GM19438 (cell line): ENCODE data around the gene RGS14.
A peak's percentile ranks its signal among the peaks of the same experiment; 100 is the strongest.
"Not testable (repeated sequence)": the region's sequence is repeated elsewhere in the genome, so short reads cannot be mapped to it uniquely, and the experiment has no call there.

Source experiments
- ATAC-seq: cut with Tn5 transposase; IDR thresholded peaks from one replicate; pipeline ENCODE4 v1.9.1; 2021; ENCODE audit warnings: low read depth; ENCODE audit not compliant: unreplicated experiment

Gene RGS14

DNA sequence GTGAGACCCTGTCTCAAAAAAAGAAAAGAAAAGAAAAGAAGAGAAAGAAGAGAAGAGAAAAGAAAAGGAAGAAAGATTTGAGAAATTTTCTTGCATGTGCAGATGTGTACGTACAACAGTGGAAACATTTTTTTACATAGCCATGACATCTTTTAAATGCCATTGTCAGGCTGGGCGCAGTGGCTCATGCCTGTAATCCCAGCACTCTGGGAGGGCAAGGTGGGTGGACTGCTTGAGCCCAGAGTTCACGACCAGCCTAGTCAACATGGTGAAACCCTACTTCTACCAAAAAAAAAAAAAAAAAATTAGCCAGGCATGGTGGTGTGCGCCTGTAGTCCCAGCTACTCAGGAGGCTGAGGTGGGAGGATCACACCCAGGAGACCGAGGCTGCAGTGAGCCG, 12.8 kb upstream of the RGS14 start:
- no peak for ATAC-seq

DNA sequence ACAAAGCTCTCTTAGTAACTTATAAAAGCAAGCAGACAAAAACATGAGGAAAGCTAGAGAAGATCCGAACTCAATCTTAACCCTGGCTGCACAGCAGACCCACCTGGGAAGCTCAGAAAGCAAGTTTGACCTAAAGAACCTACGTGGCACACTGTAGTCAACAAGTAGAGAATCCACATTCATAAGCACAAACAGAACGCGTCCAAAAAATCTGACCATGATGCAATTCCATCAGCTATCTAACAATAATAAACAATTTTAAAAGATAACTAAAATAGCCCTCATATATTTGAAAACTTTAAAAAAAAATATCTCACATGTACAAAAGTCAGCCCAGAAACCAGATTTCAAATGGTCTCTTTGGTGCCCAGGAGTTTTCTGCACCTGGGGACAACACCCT, 10.9 kb upstream of the RGS14 start:
- ATAC-seq = no peak

DNA sequence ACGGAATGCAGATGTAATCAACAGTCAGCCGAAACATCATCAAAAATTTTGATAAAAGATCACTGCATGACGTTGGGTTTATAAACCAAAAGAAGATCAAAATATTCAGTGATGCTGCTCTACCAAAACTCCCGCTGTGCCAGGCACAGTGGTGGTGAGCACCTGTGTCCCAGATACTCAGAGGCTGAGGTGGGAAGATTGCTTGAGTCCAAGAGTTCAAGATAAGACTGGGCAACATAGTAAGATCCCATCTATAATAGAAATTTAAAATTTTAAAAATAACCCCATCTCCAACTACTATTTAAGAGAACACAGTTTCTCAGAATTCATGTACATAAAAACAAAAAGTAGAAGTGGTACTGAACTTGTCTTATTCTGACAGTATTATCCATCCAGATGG, 10.0 kb upstream of the RGS14 start:
- no peak for ATAC-seq

DNA sequence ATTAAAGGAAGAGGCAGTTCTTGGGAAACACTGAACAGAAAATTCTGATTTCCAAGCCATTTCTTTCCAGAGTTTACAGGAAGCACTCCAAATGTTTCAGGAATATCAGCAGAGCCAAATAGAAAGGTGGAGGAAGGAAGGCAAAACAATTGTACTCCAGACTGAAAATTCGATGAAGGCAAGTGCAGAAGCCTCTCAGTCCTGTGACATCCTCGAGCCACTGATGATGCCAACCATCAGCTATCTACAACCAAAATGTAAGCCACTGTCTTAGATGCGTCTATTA, 8.4 kb upstream of the RGS14 start:
- no peak for ATAC-seq

DNA sequence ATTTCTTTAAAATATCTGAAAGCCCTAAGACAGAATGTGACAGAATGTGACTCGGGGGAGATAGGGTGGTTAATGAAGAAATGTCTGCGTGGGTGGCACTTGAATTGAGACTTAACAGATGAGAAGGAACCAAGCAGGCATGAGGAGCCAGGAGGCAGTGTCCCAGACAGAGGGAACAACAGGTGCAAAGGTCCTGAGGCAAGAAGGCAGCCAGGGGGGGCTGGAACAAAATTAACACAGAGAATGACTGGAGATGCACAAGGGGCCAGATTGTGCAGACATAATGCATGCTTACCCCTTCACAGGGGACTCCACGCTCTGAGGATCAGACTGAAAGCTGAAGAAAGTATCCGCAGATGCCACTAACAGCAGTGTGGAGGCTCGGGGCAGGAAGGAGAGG, 8.0 kb upstream of the RGS14 start:
- ATAC-seq = no peak

GRCh38 chr5:177350776-177351391, 6.8 kb upstream of the RGS14 start:
- ATAC-seq = no peak

GRCh38 chr5:177351392-177352329, 6.1 kb upstream of the RGS14 start, which contains the start of gene LMAN2:
TSS of gene LMAN2 (minus strand) at chr5:177351668. CDS start at chr5:177351647, 21 bp downstream.
- ATAC-seq = peak; percentile 94

DNA sequence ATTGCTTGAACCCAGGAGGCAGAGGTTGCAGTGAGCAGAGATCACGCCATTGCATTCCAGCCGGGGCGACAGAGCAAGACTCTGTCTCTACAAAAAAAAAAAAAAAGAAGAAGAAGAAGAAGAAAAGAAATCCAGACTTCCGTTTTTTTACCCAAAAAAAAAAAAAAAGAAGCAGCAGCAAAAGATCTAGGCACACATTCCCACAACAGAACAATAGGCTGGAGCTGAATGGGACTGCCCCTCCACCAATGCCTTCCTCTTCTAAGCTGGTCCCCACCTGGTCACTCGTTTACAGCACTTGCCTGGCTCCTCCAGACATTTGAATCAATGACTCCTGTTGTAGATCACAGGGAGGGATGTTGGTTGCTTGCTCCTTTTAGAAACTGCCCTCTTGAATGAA, 4.6 kb upstream of the RGS14 start:
- no peak for ATAC-seq

DNA sequence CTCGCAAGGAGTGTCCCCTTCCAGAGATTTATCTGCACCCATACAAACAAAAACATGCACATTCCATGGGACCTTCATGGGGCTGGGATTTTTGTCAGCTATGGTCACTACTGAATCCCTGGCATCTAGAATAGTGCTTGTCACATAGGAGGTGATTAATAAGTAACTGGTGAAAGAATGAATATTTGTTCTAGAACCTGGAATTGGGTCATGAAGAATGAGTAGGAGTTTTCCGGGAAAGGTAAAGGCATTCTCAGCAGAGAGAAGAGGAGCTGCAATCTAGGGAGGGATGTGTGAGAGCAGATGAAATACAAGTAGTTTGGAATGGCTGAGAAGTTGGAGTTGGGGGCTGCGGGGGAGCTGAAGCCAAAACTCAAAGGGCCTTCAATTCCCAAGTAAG, 3.5 kb upstream of the RGS14 start:
- ATAC-seq = no peak

GRCh38 chr5:177354711-177355110, 3.0 kb upstream of the RGS14 start:
- no peak for ATAC-seq

DNA sequence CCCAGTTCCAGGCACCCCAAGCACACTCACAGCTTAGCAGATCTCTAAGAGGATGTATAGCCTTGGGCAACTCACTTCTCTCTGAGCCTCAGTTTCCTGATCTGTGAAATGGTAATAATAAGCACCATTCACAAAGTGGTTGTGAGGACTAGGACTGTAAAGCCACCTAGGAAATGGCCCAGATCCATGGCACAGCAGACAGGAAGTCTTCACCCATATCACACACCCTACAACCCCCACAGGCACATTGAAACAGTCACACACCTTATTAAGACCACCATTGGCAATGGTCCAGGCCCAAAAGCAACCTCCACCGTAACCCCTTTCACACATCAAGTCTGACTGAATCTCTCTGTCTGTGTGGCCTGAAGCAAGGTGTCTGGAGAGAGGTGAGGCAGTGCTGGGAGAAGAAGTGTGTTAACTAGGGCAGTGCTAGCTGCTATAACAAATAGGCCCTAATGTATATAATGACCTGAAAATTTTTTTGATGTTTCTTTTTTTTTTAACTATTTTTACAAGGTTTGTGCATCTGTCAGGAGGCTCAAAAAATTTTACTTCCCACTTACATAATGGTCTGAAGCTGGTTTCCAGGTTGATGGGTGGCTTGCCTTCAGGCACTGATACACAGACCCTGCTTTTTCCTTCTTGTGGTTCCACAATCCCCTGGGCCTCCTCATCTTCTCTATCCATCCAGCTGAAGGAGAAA, 2.4 kb upstream of the RGS14 start:
- no peak for ATAC-seq

GRCh38 chr5:177355868-177356168, 1.9 kb upstream of the RGS14 start:
- no peak for ATAC-seq

GRCh38 chr5:177356746-177357145, 978 bp upstream of the RGS14 start:
- ATAC-seq = no peak

DNA sequence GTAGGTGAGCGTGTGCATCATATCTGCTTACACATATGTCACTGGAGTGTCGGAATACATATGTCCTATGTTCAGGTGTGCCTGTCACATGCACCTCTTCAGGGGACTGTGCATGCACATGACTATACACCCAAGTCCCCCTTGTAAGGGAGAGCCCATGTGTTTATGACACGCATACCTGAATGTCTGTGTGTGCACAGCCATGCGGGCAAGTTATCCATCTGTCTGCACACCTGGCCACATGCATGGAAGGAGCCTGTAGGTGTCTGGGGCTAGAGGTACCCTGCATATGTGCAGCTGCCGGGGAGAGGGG, 622 bp upstream of the RGS14 start:
- ATAC-seq = no peak

GRCh38 chr5:177358370-177358819, 671 bp downstream of the RGS14 start:
- ATAC-seq = no peak

DNA sequence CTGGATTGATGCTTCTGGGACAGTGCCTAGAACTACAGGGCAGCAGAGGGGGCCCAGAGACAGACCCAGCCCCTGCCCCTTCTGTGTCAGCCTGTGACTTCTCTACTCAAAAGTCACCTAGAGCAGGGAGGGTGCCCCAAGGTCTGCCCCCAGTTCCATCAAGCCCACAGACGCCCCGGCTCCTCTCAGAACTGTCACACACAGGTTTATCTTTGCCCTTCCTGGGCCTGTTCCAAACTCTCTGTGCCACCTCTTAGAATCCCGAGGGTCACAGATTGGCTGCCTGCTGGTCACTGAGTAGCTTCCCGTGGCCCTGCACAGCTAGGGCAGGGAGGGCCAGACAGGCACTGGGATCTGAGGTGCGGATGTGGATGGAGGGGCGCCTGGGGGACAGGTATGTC, 1.7 kb downstream of the RGS14 start:
- no peak for ATAC-seq

DNA sequence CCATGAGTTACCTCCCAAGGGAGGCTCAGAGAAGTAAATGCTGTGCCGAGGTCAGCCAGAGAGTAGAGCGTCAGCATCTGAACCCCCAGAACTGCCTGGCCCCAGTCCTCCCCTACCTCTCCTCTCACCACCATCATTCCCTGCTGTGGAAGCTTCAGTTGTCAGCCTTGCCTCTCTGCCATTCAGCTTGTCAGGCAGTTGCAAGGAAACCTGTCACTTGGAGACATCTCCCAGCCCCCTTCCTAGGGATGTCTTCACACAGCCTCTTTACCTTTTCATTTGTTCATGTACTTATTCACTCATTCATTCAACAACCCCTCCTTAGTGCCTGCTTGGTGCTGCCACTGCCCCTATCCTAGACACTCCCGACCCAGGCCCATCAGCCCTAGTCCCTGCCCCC, 2.1 kb downstream of the RGS14 start:
- no peak for ATAC-seq

DNA sequence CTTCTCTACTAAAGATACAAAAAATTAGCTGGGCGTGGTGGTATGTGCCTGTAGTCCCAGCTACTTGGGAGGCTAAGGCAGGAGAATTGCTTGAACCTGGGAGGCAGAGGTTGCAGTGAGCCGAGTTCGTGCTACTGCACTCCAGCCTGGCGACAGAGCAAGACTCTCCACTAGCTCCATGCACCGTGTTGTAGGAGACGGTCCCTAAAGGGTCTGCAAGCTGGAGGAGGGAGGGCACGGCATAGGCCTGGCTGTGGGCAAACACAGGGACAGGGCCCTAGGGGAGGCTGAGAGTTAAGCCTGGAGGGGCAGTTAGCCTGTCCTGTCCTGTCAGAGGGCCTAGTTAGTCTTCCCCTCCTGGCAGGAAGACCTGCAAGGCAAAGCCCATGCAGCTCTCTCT, 3.0 kb downstream of the RGS14 start:
- not testable (repeated sequence) for ATAC-seq

DNA sequence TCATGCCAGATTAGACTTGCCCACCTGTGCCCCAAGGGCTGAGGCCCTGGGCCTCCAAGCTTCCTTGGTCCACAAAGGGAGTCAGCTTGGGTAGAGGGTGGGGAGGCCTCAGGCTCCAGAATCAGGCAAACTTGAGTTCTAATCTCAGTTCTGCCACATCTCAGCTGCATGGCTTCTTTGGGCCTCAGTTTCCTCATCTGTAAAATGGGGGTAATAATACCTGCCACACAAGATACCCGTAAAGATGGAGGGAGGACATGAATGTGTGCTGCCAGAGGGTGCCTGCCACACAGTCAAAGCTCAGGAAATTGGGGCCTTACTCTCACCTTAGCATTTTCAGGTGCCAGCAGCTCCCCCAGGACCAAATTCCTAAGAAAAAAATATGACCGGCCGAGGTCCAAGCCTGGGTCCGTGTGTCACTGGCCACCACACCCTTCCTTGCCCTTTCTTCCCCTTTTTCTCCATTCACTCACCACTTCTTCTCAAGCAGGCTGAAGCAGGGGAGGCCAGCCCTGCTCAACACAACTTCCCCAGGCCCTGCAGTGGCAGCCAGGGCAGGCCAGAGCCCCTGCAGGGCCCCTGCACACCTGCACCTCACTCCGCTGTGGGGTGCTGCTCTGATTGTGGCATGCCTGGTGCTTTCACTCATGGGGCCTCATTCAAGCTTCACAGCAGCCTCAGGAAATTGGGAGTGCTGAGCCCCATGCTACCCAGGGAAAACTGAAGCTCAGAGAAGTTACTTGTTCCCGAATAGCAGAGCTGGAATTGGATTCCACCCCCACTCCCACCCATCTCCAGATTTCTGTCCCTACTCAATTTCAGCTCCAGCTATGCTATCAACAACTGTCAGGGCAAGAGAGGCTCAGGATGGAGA, 3.9 kb downstream of the RGS14 start:
- ATAC-seq = no peak

DNA sequence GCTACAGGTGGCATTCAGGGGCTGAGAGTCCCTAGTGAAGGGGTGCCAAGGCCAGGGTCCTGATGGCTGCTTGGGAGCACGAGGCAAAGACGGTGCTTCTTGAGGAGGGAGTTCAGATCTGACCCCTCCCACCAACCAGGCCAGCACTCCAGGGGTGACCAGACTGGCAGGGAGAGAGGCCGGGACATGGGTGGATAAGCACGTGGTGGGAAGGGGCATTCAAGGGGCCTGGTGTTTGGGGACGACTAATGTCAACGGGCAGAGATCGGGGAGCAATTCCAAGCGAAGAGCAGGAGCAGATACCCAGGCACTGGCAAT, 4.5 kb downstream of the RGS14 start:
- no peak for ATAC-seq
